NCI-H2196 (cell line): ENCODE results near the gene MYL11.

Experiments
- DNase-seq: peaks from one replicate; lab custom pipeline; 2025; ENCODE audit not compliant: unreplicated experiment; lab: John Stamatoyannopoulos, UW

The MYL11 gene

GRCh38 chr16:30416624-30417528 lies 42.3 kb downstream of the MYL11 start:
- peak; percentile 42 for DNase-seq

GRCh38 chr16:30417529-30418349 lies 43.1 kb downstream of the MYL11 start:
- DNase-seq = peak; percentile 98

GRCh38 chr16:30418350-30419181 lies 44.0 kb downstream of the MYL11 start:
- no peak for DNase-seq

GRCh38 chr16:30421010-30421409 lies 46.4 kb downstream of the MYL11 start:
- no peak for DNase-seq
